ENCODE results near the gene GP5.

GRCh38 chr3:194447161-194447560 lies 48.1 kb upstream of the GP5 start:
- TF ChIP-seq CTCF (IDR thresholded peaks at IDR 0.05) (no peak), POLR2A (IDR thresholded peaks at IDR 0.05) (no peak)

Data from prostate gland (tissue), 2 donors.